HG02870 (cell line): ENCODE data around the gene DIPK1C.
"Not testable (repeated sequence)": the region's sequence is repeated elsewhere in the genome, so short reads cannot be mapped to it uniquely, and the experiment has no call there.

Source experiments
- ATAC-seq: cut with Tn5 transposase; IDR thresholded peaks from one replicate; pipeline ENCODE4 v1.9.1; 2021; ENCODE audit warnings: mild to moderate bottlenecking, moderate library complexity; ENCODE audit not compliant: unreplicated experiment

The DIPK1C gene

DNA sequence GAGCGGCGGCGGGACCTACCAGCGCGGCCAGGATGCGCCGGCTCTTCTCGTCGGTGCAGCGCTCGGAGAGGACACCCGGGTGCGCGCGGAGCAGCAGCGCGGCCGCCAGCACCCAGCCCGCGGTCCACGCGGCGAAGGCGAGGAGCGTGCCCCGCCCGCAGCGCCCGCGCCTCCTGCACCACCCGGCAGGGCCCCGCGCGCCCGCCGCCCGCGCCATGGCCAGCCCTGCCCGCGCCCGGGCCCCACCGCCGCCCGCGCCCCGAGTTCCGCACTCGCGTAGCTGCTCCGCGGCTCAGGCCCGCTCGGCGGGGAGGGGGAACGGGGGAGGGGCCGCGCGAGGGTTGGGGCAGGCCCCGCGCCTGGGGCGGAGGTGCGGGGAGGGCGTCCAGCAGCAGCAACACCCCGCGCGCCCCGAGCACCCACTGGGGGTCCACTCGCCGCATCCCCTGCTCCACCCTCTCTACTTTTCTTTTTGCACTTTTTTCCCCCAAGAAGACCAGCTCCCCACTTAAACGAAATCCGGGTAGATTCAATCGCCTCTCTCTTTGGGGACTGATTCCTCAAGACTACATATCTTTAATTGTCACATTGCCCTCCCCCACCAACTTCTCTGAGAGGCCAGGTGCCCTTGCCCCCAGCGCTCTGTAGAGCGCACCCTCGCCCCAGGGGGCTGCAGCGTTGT lies at the start of gene DIPK1C:
DIPK1C (minus strand) TSS at position 266 of the 682 bp plus-strand sequence; CDS start at position 217, 49 bp downstream.
- ATAC-seq: no peak

DNA sequence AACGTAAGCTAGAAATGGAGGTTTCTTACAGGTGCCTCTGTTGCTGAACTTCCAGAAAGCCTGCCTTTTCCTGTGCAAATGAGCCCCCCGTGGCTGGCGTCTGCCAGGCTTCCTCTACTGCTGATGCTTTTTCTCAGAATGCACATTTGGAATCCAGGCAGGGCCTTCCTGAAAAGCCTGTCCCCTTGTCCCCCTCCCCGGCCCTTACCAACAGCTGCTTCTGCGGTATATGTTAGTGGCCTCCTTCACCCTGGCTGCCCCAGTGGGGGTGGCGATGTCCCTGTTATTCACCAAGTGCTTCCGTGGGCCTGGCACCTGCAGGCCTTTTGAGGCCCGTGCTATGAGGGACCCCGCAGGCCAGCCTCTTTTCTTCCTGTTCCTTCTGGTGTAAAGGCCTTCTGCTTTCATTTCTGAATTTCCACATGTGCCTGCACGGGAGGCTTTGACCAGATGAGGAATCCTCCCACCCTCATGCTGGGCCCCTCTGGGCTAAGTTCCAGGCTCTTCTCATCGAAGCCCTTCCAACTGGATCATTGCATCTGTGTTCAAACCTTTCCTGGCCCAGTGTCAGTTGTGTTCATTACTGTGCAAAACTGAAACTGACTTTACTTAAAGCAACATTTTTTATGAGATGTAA lies 49.5 kb upstream of the DIPK1C start:
- no peak for ATAC-seq

GRCh38 chr18:74505776-74506175 lies 48.7 kb upstream of the DIPK1C start:
- ATAC-seq: no peak

DNA sequence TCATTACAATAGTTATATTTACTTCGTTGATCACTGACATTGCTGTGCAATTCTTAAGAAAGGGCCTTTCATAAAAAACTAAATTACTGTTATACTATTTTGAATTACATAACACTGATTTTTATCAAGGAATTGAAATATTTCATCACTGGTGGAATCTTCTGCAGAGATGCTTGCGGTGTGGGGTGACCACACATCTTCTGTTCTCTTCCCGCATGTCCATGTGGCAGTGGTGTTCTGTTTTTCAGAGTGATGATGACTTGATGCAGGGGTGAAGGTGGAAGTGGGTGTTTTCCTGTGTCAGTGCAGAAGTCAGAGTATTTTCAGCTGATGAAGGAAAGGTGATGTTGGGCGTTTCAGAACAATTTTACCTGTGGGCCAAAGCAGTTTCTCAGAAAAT lies 46.0 kb upstream of the DIPK1C start:
- ATAC-seq: no peak

- no peak for ATAC-seq
These were observed 44.3 kb upstream of the DIPK1C start for GRCh38 chr18:74501386-74501785.

- not testable (repeated sequence) for ATAC-seq
These were observed 43.7 kb upstream of the DIPK1C start for GRCh38 chr18:74500774-74501173.

GRCh38 chr18:74500372-74500771 lies 43.3 kb upstream of the DIPK1C start:
- no peak for ATAC-seq

DNA sequence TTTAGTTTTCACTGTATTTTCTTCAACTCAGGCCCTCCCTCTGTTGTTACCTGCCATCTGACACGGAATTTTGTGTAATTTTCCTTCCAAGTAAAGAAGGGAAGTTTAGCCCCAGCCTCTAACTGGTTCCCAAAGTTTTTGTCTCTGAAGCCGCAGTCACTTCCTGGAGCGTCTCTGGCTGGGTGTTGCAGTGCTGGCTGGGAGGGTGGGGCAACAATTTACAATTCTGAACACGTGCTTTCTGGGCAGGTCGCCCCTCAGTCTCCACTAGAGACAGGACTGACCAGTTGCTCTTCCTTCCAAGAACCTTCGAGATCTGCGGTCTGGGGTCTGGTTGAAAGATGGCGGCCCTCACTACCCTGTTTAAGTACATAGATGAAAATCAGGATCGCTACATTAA lies 42.5 kb upstream of the DIPK1C start:
- ATAC-seq: peak; percentile 37

DNA sequence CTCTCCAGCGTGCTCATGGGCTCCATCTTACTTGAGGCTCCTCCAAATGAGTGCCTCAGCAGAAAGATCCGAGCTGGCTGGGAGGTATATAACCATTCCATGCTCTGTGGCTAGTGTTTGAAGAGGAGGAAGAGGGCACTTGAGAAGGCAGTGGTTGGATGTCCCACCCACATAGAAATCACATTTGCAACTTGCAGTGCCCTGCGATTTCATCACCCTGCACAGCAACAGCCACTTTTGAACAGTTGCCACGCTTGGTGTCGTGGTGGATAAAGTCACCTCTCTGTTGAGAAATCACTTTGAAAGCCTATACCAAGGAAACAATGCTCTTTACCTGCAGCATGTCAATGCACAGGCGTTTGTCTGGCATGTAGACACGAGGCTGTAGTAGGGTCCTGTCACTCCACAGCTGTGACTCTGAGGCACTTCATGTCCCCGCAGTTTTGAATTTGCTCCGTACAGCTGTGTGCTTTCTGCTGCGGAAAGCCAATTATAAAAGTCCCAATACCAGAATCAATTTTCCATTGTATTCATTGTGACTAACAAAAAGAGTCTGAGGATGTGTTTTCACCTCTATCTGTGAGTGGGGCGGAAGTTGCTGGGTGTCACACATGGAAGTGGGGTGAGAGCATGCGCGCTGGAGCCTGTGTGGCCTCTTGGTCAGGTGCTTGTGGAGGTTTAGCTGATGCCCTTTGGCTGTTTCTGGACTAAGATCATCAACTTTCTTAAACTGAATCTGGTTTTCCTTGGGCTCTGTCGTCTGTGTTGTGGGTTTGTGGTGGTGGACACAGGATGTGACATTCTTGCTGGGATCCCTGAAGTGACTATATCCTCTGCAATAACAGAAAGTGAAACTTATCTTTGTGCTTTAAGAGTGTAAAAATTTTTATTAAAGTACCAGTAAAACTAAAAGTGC lies 41.9 kb upstream of the DIPK1C start:
- peak; percentile 36 for ATAC-seq

- no peak for ATAC-seq
These were observed 40.7 kb upstream of the DIPK1C start for GRCh38 chr18:74497778-74498177.

GRCh38 chr18:74497324-74497676 lies 40.2 kb upstream of the DIPK1C start:
- ATAC-seq: no peak

DNA sequence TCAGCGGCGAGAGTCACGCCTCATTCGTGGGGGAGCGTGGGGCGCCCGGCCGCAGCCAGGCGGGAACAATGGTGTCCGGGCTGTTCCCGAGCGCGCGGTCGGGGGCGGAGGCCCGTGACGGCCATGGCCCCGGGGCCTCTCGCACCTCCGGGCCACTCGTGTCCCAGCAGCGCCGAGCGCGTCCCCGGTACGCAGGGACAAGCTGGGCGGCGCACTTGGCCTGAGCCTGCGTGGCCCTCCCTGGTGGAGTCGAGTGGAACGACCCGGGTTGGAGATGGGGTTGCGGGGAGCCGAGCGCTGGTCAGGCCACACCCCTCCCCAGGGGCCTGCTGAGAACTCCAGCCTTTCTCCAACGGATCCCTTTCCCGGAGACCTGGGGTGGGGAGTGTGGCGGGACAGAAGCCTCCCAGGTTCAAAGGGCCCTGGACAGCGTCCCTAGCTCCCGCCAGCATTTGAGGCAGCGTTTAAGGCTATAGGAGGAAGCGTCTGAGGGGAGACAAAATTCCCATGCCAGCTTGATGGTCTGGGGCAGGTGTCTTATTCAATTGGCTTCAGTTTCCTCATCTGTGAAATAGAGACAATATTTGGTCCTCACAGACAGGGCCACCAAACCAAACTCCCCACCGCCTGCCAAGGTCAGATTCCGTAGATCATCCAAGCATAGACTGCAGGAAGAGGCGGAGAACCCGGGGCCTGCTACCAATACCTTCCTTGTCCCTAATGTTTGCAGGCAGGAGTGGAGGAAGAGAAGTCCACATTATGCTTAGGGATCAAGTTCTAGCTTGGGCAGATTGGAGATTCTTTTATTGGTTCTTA lies 39.6 kb upstream of the DIPK1C start:
- peak; percentile 19 for ATAC-seq

DNA sequence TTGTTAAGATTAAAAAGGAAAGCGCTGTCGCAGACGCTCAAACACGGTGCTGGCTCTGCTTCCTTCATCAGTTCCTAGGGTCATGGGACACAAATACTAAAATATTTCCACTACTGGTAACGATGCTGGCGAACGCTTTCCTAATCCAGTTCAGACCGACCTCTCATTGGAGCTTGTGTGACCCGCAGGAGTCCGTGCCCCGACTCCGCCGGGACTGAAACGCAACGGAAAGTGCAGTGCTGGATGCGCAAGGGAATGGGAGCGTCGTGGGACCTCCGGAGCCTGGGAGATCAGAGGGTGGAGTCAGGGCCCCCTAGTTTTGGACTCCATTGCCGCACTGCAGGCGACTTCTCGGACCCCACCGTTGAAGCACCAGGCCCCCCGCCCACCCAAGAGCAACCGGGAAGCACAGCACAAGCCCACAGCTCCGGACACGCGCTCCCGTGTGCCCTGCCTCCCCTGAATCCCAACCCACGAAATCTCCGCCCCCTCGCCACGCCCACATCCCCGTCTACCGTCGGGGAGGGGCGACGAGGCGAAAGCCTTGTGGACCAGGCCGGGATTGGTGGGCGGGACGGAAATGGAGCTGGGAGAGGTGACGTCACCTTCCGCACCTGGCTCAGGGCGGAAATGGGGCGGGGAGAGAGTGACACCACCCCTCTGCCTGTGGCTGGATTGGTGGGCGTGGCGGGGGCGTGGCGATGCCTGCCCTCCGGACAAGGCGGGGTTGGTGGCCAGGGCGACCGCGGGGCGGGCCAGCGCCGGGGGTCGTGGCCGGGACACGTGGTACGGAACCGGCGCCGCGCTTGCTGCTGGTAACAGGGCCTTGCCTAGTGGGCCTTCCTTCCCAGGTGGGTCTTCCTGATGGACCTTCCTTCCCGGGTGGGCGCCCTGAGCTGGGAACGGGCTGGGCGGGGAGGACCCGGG lies 38.7 kb upstream of the DIPK1C start, which contains the start of gene CNDP2:
CNDP2 (plus strand) TSS at position 783 of the 927 bp plus-strand sequence. CDS start 3,611 bp downstream, outside the sequence.
- ATAC-seq: peak; percentile 67

- ATAC-seq: no peak
These were observed 37.4 kb upstream of the DIPK1C start for GRCh38 chr18:74494514-74494913.

DNA sequence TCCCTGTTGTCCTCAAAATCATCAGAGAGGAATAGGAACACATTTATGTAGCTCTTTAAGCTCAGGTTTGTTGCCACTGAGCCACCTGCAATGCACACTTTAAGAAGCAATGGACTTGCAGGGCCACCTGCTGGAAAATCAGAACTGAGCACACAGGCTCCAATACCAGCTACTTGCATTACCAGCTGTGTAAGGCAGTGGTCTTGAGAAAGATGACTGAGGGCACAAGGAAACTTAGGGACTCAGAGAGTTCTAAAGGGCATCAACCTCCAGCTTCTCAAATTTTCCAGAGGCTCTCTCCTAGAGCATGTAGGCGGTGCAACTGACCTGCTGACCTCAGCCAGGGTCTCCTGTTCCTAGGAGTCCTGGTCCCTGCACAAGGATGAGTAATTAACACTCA lies 36.6 kb upstream of the DIPK1C start:
- no peak for ATAC-seq

GRCh38 chr18:74492259-74492658 lies 35.2 kb upstream of the DIPK1C start:
- ATAC-seq: no peak

- ATAC-seq: no peak
These were observed 32.6 kb upstream of the DIPK1C start for GRCh38 chr18:74489676-74490075.

DNA sequence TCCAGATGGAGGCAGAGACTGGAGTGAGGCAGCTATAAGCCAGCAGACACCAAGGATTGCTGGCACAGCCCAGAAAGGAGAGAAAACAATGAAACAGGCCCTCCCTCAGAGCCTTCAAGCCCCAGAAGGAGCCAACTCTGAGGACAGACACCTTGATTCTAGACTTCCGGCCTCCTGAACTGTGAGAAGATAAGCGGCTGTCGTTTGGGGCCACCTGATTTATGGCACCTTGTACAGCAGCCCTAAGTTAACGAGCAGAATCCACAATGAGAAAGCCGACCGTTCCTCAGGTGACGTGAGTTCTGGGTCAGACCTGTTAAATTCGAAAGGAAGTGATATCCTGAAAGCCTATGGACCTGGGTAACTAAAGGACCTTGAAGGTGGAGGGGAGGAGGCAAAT lies 31.8 kb upstream of the DIPK1C start:
- no peak for ATAC-seq

DNA sequence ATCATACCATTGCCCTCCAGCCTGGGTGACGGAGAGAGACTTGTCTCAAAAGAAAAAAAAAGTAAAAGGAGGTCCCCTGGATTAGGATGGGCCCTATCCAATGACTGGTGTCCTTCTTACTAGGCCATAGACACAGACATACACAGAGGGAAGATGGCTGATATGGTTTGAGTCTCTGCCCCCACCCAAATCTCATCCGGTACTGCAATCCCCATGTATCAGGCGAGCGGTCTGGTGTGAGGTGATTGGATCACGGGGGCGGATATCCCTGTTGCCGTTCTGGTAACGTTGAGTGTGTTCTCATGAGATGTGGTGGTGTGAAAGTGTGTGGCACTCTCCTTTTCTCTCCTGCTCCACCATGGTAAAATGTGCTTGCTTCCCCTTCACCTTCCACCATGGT lies 31.2 kb upstream of the DIPK1C start:
- ATAC-seq: no peak
